ENCODE results near the gene PTPN9. TPM values are rescaled to one million over a fixed set of nuclear protein-coding genes. Genes with fewer than 3 reads are reported as not detected.
A peak's percentile ranks its signal among the peaks of the same experiment; 100 is the strongest.
"Not testable (repeated sequence)": the region's sequence is repeated elsewhere in the genome, so short reads cannot be mapped to it uniquely, and the experiment has no call there.

Gene PTPN9
- total and polyA plus RNA-seq, 2 donors (not counting 1 experiment from before 2014, with no cell fraction given): 11.8 to 15.5 TPM

DNA sequence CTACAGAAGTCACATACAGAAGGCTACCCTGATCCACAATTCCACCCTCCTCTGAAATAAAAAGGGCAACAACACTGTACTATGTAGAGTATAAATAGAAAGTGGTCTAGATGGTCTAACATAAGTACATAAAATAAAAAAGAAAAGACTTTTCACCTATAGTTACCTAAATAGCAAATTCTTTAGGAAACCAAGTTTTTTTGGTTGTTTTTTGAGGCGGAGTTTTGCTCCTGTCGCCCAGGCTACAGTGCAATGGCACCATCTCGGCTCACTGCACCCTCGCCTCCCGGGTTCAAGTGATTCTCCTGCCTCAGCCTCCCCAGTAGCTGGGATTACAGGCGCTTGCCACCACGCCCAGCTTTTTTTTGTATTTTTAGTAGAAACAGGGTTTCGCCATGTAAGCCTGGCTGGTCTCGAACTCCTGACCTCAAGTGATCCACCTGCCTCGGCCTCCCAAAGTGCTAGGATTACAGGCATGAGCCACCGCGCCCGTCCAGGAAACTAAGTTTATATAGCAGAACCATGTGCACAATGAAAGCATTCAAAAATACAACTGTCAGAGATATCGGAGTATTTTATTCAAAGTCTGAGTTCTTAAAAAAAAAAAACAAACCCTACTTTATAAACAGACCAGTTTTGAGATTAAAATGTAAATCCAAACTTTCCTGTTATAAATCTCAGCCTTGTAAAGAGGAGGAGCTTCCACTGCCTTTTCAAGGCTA, 129.4 kb downstream of the PTPN9 start:
- Histone ChIP-seq H3K27ac (ENCODE audit: low read length in 2 of 2) (peak overlapping the region; percentile 58 to 98), H3K9me3 (ENCODE audit: control extremely low read depth in 1 of 3, control insufficient read depth in 2 of 3, insufficient read depth in 1 of 3, low read length in 2 of 3) (no peaks in the 10 kb centered on the region), H3K4me3 (ENCODE audit: control extremely low read depth in 1 of 5, extremely low read depth in 1 of 5, insufficient read depth in 1 of 5, low read depth in 2 of 5, low read length in 4 of 5) (peak overlapping the region; percentile 67 to 94 (median 91)), H3K79me2 (ENCODE audit: control insufficient read depth, insufficient read depth, low read length) (peaks cover 59% of the 10 kb centered on the region), H3K9ac (ENCODE audit: low read length) (peak overlapping the region; percentile 90), H3K27me3 (replicated peaks in 1 of 4; ENCODE audit: control extremely low read depth in 1 of 4, control insufficient read depth in 3 of 4, insufficient read depth in 4 of 4, low read length in 3 of 4) (no peaks in the 10 kb centered on the region), H3K4me2 (replicated peaks; ENCODE audit: low read depth, low read length, poor library complexity, severe bottlenecking) (peak overlapping the region; percentile 91), H3K36me3 (replicated peaks in 1 of 2; ENCODE audit: control extremely low read depth in 1 of 2, control insufficient read depth in 1 of 2, extremely low read depth in 1 of 2, insufficient read depth in 2 of 2, low read length in 1 of 2) (peaks cover 0 to 8% of the 10 kb centered on the region in 2 experiments), H4K20me1 (ENCODE audit: control insufficient read depth, insufficient read depth, low read length, poor library complexity, severe bottlenecking) (peaks cover 60% of the 10 kb centered on the region), H2AFZ (ENCODE audit: insufficient read depth, low read depth, low read length, poor library complexity, severe bottlenecking) (peak overlapping the region; percentile 4), H3K4me1 (ENCODE audit: control insufficient read depth in 2 of 2, insufficient read depth in 2 of 2, low read length in 2 of 2) (peaks cover 42 to 48% of the 10 kb centered on the region in 2 donors)
- CTCF ChIA-PET: interaction anchor here (0.5 to 6.5 kb wide), 2 partner anchors 77 to 81 kb away, joined by 3 to 51 read pairs; partner anchors contain the start of gene MAN2C1
- Mint-ChIP-seq H3K27me3 (no peaks in the 10 kb centered on the region), H3K27ac (peak overlapping the region; percentile 91), H3K4me1 (peaks cover 60% of the 10 kb centered on the region), H3K4me3 (peak overlapping the region; percentile 98), H3K9me3 (ENCODE audit: insufficient read depth) (no peaks in the 10 kb centered on the region)
- intact Hi-C loops (cut with micrococcal nuclease): loop anchor here (1.0 to 10.0 kb wide), 11 partner anchors 191 to 832 kb away; partner anchors contain the start of genes C15orf39, CLK3, COX5A and FBXO22
- DNase-seq (no peak), ATAC-seq (ENCODE audit: low read depth) (no peak)
- POLR2A ChIA-PET: interaction anchor here (0.6 to 6.4 kb wide), 3 partner anchors 39 to 190 kb away, joined by 7 to 62 read pairs (median 16); partner anchors contain the start of genes IMP3 and MAN2C1
- TF ChIP-seq EZH2 (IDR thresholded peaks at IDR 0.05; ENCODE audit: borderline replicate concordance, insufficient read depth, low read depth, low read length, poor library complexity, severe bottlenecking): no peak
- TF ChIP-seq, protein P1, sequence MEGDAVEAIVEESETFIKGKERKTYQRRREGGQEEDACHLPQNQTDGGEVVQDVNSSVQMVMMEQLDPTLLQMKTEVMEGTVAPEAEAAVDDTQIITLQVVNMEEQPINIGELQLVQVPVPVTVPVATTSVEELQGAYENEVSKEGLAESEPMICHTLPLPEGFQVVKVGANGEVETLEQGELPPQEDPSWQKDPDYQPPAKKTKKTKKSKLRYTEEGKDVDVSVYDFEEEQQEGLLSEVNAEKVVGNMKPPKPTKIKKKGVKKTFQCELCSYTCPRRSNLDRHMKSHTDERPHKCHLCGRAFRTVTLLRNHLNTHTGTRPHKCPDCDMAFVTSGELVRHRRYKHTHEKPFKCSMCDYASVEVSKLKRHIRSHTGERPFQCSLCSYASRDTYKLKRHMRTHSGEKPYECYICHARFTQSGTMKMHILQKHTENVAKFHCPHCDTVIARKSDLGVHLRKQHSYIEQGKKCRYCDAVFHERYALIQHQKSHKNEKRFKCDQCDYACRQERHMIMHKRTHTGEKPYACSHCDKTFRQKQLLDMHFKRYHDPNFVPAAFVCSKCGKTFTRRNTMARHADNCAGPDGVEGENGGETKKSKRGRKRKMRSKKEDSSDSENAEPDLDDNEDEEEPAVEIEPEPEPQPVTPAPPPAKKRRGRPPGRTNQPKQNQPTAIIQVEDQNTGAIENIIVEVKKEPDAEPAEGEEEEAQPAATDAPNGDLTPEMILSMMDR (IDR thresholded peaks at IDR 0.05): no peak
- WGBS (ENCODE audit: insufficient coverage): 71% methylated on average over 11 of the region's 14 CpGs

DNA sequence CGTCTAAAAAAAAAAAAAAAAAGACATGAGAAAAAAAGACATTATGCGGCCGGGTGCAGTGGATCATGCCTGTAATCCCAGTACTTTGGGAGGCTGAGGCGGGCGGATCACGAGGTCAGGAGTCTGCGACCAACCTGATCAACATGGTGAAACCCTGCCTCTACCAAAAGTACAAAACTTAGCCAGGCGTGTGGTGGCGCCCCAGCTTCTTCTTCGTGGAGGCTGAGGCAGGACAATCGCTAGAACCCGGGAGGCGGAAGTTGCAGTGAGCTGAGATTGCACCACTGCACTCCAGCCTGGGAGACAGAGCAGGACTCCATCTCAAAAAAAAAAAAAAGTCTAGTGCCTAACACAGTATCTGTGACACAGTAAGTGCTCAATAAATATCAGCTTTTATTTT, 130.9 kb downstream of the PTPN9 start:
- not testable (repeated sequence) for H3K27ac ChIP-seq (ENCODE audit: low read length in 2 of 2); ATAC-seq (ENCODE audit: low read depth)

More for the DNA sequence above, 130.9 kb downstream of the PTPN9 start:
- Histone ChIP-seq H3K4me1 (ENCODE audit: control insufficient read depth in 2 of 2, insufficient read depth in 2 of 2, low read length in 2 of 2) (peaks cover 39 to 43% of the 10 kb centered on the region in 2 donors), H3K36me3 (replicated peaks in 1 of 2; ENCODE audit: control extremely low read depth in 1 of 2, control insufficient read depth in 1 of 2, extremely low read depth in 1 of 2, insufficient read depth in 2 of 2, low read length in 1 of 2) (peaks cover 0 to 10% of the 10 kb centered on the region in 2 experiments), H4K20me1 (ENCODE audit: control insufficient read depth, insufficient read depth, low read length, poor library complexity, severe bottlenecking) (peaks cover 75% of the 10 kb centered on the region), H3K79me2 (ENCODE audit: control insufficient read depth, insufficient read depth, low read length) (peaks cover 75% of the 10 kb centered on the region)
- H2AFZ ChIP-seq (ENCODE audit: insufficient read depth, low read depth, low read length, poor library complexity, severe bottlenecking); H3K9me3 ChIP-seq (ENCODE audit: control extremely low read depth in 1 of 3, control insufficient read depth in 2 of 3, insufficient read depth in 1 of 3, low read length in 2 of 3); H3K4me3 ChIP-seq (ENCODE audit: control extremely low read depth in 1 of 5, extremely low read depth in 1 of 5, insufficient read depth in 1 of 5, low read depth in 2 of 5, low read length in 4 of 5); DNase-seq; H3K27me3 Mint-ChIP-seq; H3K9me3 Mint-ChIP-seq (ENCODE audit: insufficient read depth); H3K27ac Mint-ChIP-seq; intact Hi-C loops (cut with micrococcal nuclease); H3K4me2 ChIP-seq (replicated peaks; ENCODE audit: low read depth, low read length, poor library complexity, severe bottlenecking); H3K27me3 ChIP-seq (replicated peaks in 1 of 4; ENCODE audit: control extremely low read depth in 1 of 4, control insufficient read depth in 3 of 4, insufficient read depth in 4 of 4, low read length in 3 of 4); H3K9ac ChIP-seq (ENCODE audit: low read length); H3K4me3 Mint-ChIP-seq: not testable (repeated sequence)
- ChIA-PET CTCF (interaction anchor here (0.8 kb wide), 1 partner anchor 179 kb away, joined by 3 read pairs; no protein-coding TSS in a partner anchor), POLR2A (interaction anchor here (0.7 kb wide), 2 partner anchors 237 to 988 kb away, joined by 3 to 4 read pairs; no protein-coding TSS in a partner anchor)
- H3K4me1 Mint-ChIP-seq: peaks cover 58% of the 10 kb centered on the region
- WGBS (ENCODE audit: insufficient coverage): 94% methylated on average over 13 of the region's 13 CpGs

Measured in B cell (primary cell).